ENCODE results near the gene CALML5.

The CALML5 gene

GRCh38 chr10:5499493-5500140 lies at the start of gene CALML5:
CALML5 (minus strand) TSS chr10:5499570; CDS start chr10:5499438, 132 bp downstream.
- DNase-seq (ENCODE audit: low read depth): no peak
- H3K4me3 ChIP-seq (ENCODE audit: control insufficient read depth, low read depth, low read length): no peak within 1 kb of the TSS
- no peak for TF ChIP-seq CTCF (conservative IDR thresholded peaks at IDR 0.05; ENCODE audit: control insufficient read depth, insufficient read depth, low read depth, low read length)

GRCh38 chr10:5547931-5548660 lies 48.7 kb upstream of the CALML5 start:
- no peak overlapping the region for H3K4me3 ChIP-seq (ENCODE audit: control insufficient read depth, low read depth, low read length)
- TF ChIP-seq CTCF (conservative IDR thresholded peaks at IDR 0.05; ENCODE audit: control insufficient read depth, insufficient read depth, low read depth, low read length): no peak
- no peak for DNase-seq (ENCODE audit: low read depth)

GRCh38 chr10:5547681-5547930 lies 48.2 kb upstream of the CALML5 start:
- H3K4me3 ChIP-seq (ENCODE audit: control insufficient read depth, low read depth, low read length): no peak overlapping the region
- no peak for DNase-seq (ENCODE audit: low read depth)
- no peak for TF ChIP-seq CTCF (conservative IDR thresholded peaks at IDR 0.05; ENCODE audit: control insufficient read depth, insufficient read depth, low read depth, low read length)

GRCh38 chr10:5546891-5547680 lies 47.7 kb upstream of the CALML5 start:
- DNase-seq (ENCODE audit: low read depth): no peak
- TF ChIP-seq CTCF (conservative IDR thresholded peaks at IDR 0.05; ENCODE audit: control insufficient read depth, insufficient read depth, low read depth, low read length): no peak
- H3K4me3 ChIP-seq (ENCODE audit: control insufficient read depth, low read depth, low read length): no peak overlapping the region

GRCh38 chr10:5545778-5546710 lies 46.7 kb upstream of the CALML5 start:
- TF ChIP-seq CTCF (conservative IDR thresholded peaks at IDR 0.05; ENCODE audit: control insufficient read depth, insufficient read depth, low read depth, low read length): no peak
- peak; percentile 65 for DNase-seq (ENCODE audit: low read depth)
- no peak overlapping the region for H3K4me3 ChIP-seq (ENCODE audit: control insufficient read depth, low read depth, low read length)

- no peak overlapping the region for H3K4me3 ChIP-seq (ENCODE audit: control insufficient read depth, low read depth, low read length)
- DNase-seq (ENCODE audit: low read depth): no peak
- TF ChIP-seq CTCF (conservative IDR thresholded peaks at IDR 0.05; ENCODE audit: control insufficient read depth, insufficient read depth, low read depth, low read length): no peak
Observed at GRCh38 chr10:5545426-5545777, 46.0 kb upstream of the CALML5 start.

Data from fibroblast of mammary gland (primary cell).